HG02973 (cell line): ENCODE results near the gene THOC3.
"Not testable (repeated sequence)": the region's sequence is repeated elsewhere in the genome, so short reads cannot be mapped to it uniquely, and the experiment has no call there.

ENCODE experiments used
- ATAC-seq: cut with Tn5 transposase; IDR thresholded peaks from one replicate; pipeline ENCODE4 v1.9.1; 2021; ENCODE audit warnings: moderate library complexity; ENCODE audit not compliant: unreplicated experiment

THOC3 gene

GRCh38 chr5:175943253-175943652, 24.9 kb downstream of the THOC3 start:
- ATAC-seq = not testable (repeated sequence)

DNA sequence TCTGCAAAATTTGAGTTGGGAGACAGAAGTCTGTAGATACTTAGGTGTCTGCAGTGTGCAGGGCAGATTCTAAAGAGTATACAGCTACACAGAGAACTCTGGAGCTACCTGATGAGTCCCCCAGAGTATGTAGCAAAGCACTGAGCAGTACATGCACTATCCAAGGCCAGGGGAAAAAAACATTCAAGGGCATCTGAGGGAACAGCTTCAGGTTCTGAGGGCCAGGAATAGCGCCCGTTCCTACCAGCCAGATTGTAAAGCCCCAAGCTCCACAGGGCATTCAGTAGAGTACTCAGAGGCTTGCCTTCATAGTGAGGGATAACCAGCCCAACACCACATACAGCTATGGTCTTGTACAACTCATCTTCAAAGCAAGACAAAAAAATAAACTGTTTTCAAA, 27.5 kb downstream of the THOC3 start:
- not testable (repeated sequence) for ATAC-seq

DNA sequence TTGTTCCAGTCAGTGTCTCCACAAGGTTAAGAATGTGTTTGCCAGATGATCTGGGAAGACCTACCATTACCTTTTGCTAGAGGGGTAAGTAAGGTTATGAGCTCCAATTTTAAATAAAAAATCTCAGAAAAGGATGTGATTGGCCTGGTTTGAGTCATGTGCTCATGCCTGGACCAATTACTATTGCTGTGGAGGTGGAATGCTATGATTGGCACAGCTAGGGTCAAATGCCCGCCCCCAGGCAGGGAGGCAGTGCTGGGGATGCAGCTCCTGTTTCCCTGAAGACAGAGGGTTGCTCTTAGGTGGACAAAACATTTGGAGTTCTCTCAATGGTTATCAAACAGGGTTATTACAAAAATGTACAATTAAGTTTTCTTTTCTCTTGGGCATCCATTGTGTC, 29.6 kb downstream of the THOC3 start:
- ATAC-seq = not testable (repeated sequence)

DNA sequence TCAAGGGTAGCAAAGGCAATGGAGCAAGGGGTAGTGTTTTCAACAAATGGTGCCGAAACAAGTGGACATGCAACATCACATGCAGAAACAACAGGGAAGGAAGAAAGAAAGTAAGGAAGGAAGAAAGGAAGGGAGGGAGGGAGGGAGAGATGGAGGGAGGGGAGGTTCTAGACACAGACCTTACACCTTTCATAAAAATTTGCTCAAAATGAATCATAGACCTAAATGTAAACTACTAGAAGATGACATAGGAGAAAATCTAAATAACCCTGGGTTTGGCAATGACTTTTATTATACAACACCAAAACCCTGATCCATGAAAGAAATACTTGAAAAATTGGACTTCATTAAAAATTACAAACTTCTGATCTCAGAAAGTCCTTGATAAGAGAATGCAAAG, 39.4 kb downstream of the THOC3 start:
- ATAC-seq = not testable (repeated sequence)

- not testable (repeated sequence) for ATAC-seq
Measured at GRCh38 chr5:175925106-175925505, 43.0 kb downstream of the THOC3 start.

- no peak for ATAC-seq
Measured at GRCh38 chr5:175922192-175922885, 45.8 kb downstream of the THOC3 start.

DNA sequence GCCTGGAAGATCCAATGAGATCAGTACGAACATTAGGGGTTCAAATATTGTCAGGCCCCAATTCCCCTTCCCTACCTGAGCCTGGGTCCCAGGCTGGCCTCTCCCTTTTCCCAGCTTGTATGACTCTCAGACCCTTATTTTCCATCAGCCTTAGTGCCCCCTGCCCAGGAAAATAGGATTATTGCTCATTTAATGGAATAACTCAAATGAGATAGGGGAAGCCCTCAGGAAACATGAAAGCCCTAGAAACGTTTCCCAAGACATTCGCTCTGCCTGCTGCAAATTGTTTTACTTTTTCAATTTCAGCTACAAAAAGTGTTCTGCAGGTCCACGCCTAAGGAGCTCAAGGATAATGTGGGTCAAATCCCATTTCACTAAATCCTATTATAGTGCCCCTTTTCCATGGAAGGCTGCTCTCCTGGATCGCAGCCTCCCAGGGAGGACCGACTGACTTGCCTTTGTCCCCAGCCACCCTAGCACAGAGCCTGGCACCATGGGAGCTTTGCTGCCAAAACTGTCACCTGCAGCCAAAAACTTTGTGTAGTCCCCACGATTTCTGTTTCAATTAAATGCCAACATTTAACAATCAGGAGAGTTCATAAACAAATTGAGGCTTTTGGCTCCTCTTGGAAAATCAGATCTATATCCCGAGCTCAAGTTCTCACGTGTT, 46.9 kb downstream of the THOC3 start:
- no peak for ATAC-seq

DNA sequence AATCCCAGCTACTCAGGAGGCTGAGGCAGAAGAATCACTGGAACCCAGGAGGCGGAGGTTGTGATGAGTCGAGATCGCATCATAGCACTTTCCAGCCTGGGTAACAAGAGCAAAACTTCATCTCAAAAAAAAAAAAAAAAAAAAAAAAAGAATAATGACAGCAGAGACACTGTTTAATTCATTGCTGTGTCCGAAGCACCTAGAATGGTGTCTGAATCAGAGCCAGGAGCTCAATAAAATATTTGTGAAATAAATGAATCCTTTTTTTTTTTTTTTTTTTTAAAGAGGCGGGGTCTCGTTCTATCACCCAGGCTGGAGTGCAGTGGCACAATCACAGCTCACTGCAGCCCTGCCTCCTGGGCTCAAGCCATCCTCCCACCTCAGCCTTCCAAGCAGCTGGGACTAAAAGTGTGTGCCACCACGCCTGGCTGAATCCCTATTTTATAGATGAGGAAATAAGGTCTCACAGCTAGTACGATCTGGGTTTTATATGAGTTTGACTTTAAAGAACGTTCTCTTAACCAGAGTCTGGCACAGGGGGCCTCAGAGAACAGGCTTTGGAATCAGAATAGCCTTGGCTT, 47.8 kb downstream of the THOC3 start:
- no peak for ATAC-seq

GRCh38 chr5:175915066-175916037, 52.8 kb downstream of the THOC3 start:
- peak; percentile 67 for ATAC-seq

- not testable (repeated sequence) for ATAC-seq
Measured at GRCh38 chr5:175913835-175914672, 54.1 kb downstream of the THOC3 start.

GRCh38 chr5:175910072-175910471, 58.0 kb downstream of the THOC3 start:
- not testable (repeated sequence) for ATAC-seq
